NOMO-1 (cell line): ENCODE measurements around the gene GAL3ST2.

Experiments used
- DNase-seq, 2 experiments: peaks; one replicate each; lab custom pipeline; 2025; ENCODE audit not compliant: unreplicated experiment in 2 of 2; lab: John Stamatoyannopoulos, UW

GAL3ST2 gene

GRCh38 chr2:241842620-241843211 is 66.1 kb downstream of the GAL3ST2 start:
- DNase-seq, result peak; percentile 68 to 82

- no peak for DNase-seq
These were observed 66.9 kb downstream of the GAL3ST2 start for GRCh38 chr2:241843321-241844065.

- peak; percentile 58 to 61 for DNase-seq
These were observed 67.6 kb downstream of the GAL3ST2 start for GRCh38 chr2:241844066-241844728.

- no peak for DNase-seq
These were observed 68.4 kb downstream of the GAL3ST2 start for GRCh38 chr2:241844831-241845578.

- no peak for DNase-seq
These were observed 69.8 kb downstream of the GAL3ST2 start for GRCh38 chr2:241846406-241846805.

GRCh38 chr2:241848761-241849615 is 72.4 kb downstream of the GAL3ST2 start:
- DNase-seq, result no peak

- no peak for DNase-seq
These were observed 73.3 kb downstream of the GAL3ST2 start for GRCh38 chr2:241849616-241850543.

GRCh38 chr2:241850544-241851324 is 74.1 kb downstream of the GAL3ST2 start:
- DNase-seq, result no peak

- no peak for DNase-seq
These were observed 74.9 kb downstream of the GAL3ST2 start for GRCh38 chr2:241851325-241852115.

GRCh38 chr2:241852116-241852980 is 75.7 kb downstream of the GAL3ST2 start:
- DNase-seq, result no peak

GRCh38 chr2:241852981-241853631 is 76.5 kb downstream of the GAL3ST2 start:
- DNase-seq, result no peak
